NB4 (cell line): ENCODE measurements around the gene SOX8.

ENCODE experiments used
- DNase-seq: peaks from one replicate; pipeline ENCODE4 v3.0.0; 2010; ENCODE audit warnings: low read depth
- H3K4me3 ChIP-seq: one replicate; pipeline ENCODE4 v1.5.1; 2011; ENCODE audit warnings: mild to moderate bottlenecking, low read depth, low read length, moderate library complexity
- CTCF ChIP-seq: IDR thresholded peaks from one replicate; pipeline ENCODE4 v1.5.1; 2012; ENCODE audit warnings: low read depth, low read length
- MYC ChIP-seq: IDR thresholded peaks from 2 replicates; pipeline ENCODE4 v1.6.1; 2011; ENCODE audit warnings: low read depth, low read length
- POLR2A ChIP-seq: IDR thresholded peaks from 2 replicates; pipeline ENCODE4 v1.6.1; 2011; ENCODE audit warnings: mild to moderate bottlenecking; ENCODE audit not compliant: insufficient read length; ENCODE audit errors: extremely low read depth
- TF ChIP-seq, protein P1 (sequence below): IDR thresholded peaks from 2 replicates; pipeline ENCODE4 v1.6.1; 2011; ENCODE audit warnings: low read depth, low read length

SOX8 gene

DNA sequence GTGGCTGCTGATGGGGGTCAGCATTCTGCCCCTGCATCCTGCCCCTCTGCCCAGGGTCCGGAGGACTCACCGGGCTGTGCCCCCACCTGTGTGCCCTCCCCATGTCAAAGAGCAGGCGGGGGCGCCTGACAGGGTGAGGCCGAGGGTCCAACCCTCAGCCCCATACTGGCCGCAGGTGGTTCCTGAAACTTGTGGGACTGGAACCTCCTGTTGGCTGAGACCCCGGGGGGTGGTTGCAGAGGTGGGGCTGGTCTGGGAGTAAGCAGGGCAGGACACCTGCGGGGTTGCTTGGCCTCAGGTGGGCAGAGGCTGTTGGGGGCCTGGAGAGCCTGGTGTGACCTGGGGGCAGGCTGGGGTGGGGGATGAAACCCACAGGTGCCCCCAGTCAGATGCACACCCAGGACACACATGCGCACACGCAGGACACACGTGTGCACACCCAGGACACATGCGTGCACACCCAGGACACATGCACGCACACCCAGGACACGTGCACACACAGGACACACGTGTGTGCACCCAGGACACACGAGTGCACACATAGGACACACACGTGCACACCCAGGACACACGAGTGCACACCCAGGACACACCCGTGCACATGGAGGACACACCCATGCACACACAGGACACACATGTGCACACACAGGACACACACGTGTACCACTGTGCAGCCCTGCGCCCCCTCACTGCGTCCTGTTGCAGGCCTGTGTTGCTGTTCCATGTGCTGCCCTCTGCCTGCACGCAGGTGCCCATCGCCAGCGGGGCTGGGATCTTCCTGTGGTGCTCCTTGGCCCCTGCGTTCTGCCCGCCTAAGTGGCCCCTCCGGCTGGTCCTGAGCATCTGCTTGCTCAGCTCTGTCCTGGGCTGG is 31.4 kb downstream of the SOX8 start:
- no peak for DNase-seq
- no peak overlapping the region for H3K4me3 ChIP-seq
- TF ChIP-seq, protein P1, sequence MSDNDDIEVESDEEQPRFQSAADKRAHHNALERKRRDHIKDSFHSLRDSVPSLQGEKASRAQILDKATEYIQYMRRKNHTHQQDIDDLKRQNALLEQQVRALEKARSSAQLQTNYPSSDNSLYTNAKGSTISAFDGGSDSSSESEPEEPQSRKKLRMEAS = no peak
- TF ChIP-seq POLR2A (no peak), CTCF (no peak), MYC (no peak)

- H3K4me3 ChIP-seq = no peak overlapping the region
- TF ChIP-seq, protein P1 = no peak
- TF ChIP-seq CTCF (no peak), POLR2A (no peak), MYC (no peak)
- no peak for DNase-seq
These were observed 32.0 kb downstream of the SOX8 start for GRCh38 chr16:1013593-1013900.

GRCh38 chr16:1014221-1014620 is 32.7 kb downstream of the SOX8 start:
- H3K4me3 ChIP-seq = no peak overlapping the region
- no peak for DNase-seq
- TF ChIP-seq POLR2A (no peak), MYC (no peak), CTCF (no peak)
- TF ChIP-seq, protein P1 = no peak

GRCh38 chr16:1014771-1015495 is 33.4 kb downstream of the SOX8 start:
- no peak for TF ChIP-seq CTCF
- TF ChIP-seq POLR2A = no peak
- no peak for TF ChIP-seq MYC
- TF ChIP-seq, protein P1 = no peak
- no peak for DNase-seq

GRCh38 chr16:1018447-1019198 is 37.1 kb downstream of the SOX8 start:
- TF ChIP-seq, protein P1 = no peak
- no peak for TF ChIP-seq POLR2A
- TF ChIP-seq CTCF = no peak
- no peak for TF ChIP-seq MYC
- no peak for DNase-seq
- H3K4me3 ChIP-seq = no peak overlapping the region

More at GRCh38 chr16:1014771-1015495, 33.4 kb downstream of the SOX8 start:
- no peak overlapping the region for H3K4me3 ChIP-seq
